PC-9 (cell line): ENCODE data around the gene MBP. TPM values are rescaled to one million over a fixed set of nuclear protein-coding genes. Genes with fewer than 3 reads are reported as not detected.

Source experiments
- BruUV-seq: library from RNA; stranded (reverse); fragments of 400-500 nt; replicated peaks from 2 replicates; lab custom pipeline; 2021; lab: Mats Ljungman, UMichigan
- CTCF ChIA-PET: fragments of 300-600 bp; sonication (Branson Sonifier 250); formaldehyde crosslinking; loops from one replicate; lab custom pipeline; 2022; ENCODE audit warnings: antibody characterized with exemption; lab: Charles Lee
- POLR2A ChIA-PET: fragments of 300-600 bp; sonication (Branson Sonifier 250); formaldehyde crosslinking; loops from one replicate; lab custom pipeline; 2022; ENCODE audit warnings: antibody characterized with exemption; ENCODE audit not compliant: unreplicated experiment; lab: Charles Lee
- DNase-seq, 2 experiments: peaks; one replicate each; pipeline versions ENCODE4 v3.0.0 to v3.0.0-alpha.2; 2015 to 2022; ENCODE audit warnings: mixed read lengths in 1 of 2
- H2AFZ ChIP-seq: fragments of 200-600 bp; sonication (generic); 2 replicates; pipeline ENCODE4 v1.8.1; 2017; ENCODE audit warnings: antibody characterized with exemption
- H3F3A ChIP-seq: fragments of 200-600 bp; sonication (generic); 2 replicates; pipeline ENCODE4 v1.8.1; 2017; ENCODE audit warnings: antibody characterized with exemption, mild to moderate bottlenecking, low read depth; ENCODE audit not compliant: insufficient read depth
- H3K27ac ChIP-seq: fragments of 200-600 bp; sonication (generic); 2 replicates; pipeline ENCODE4 v1.6.1; 2016; ENCODE audit warnings: mixed run types
- H3K27me3 ChIP-seq: fragments of 200-600 bp; sonication (generic); 2 replicates; pipeline ENCODE4 v1.6.1; 2016; ENCODE audit warnings: low read depth, mixed run types; ENCODE audit not compliant: insufficient read depth
- H3K36me3 ChIP-seq: fragments of 200-600 bp; sonication (generic); 2 replicates; pipeline ENCODE4 v1.6.1; 2016; ENCODE audit warnings: low read depth, mixed run types
- H3K4me1 ChIP-seq: fragments of 200-600 bp; sonication (generic); replicated peaks from 2 replicates; pipeline ENCODE4 v1.6.1; 2016; ENCODE audit warnings: mixed run types; ENCODE audit not compliant: insufficient read depth
- H3K4me2 ChIP-seq: fragments of 200-600 bp; sonication (generic); 2 replicates; pipeline ENCODE4 v1.6.1; 2017; ENCODE audit warnings: mixed run types
- H3K4me3 ChIP-seq: fragments of 200-600 bp; sonication (generic); 2 replicates; pipeline ENCODE4 v1.6.1; 2016; ENCODE audit warnings: mixed run types
- H3K79me2 ChIP-seq: fragments of 200-600 bp; sonication (generic); 2 replicates; pipeline ENCODE4 v1.6.1; 2017; ENCODE audit warnings: low read depth, mixed run types
- H3K9me2 ChIP-seq: fragments of 200-600 bp; sonication (generic); 2 replicates; pipeline ENCODE4 v1.8.1; 2017; ENCODE audit warnings: mild to moderate bottlenecking; ENCODE audit not compliant: insufficient read depth
- H3K9me3 ChIP-seq: fragments of 200-600 bp; sonication (generic); 2 replicates; pipeline ENCODE4 v1.8.1; 2016; ENCODE audit warnings: low read depth; ENCODE audit not compliant: insufficient read depth
- H4K20me1 ChIP-seq: fragments of 200-600 bp; sonication (generic); 2 replicates; pipeline ENCODE4 v1.8.1; 2017; ENCODE audit not compliant: insufficient read depth
- EZH2 ChIP-seq: fragments of 200-600 bp; sonication (generic); IDR thresholded peaks from 2 replicates; pipeline ENCODE4 v1.8.0; 2017; ENCODE audit warnings: antibody characterized with exemption, low read depth
- intact Hi-C: fragments of 100-400 bp; cut with micrococcal nuclease; formaldehyde crosslinking; loops from one replicate; pipeline ENCODE4 v1.10.0; 2022; ENCODE audit not compliant: unreplicated experiment
- total RNA-seq: library from RNA; stranded (reverse); gene quantifications from 2 replicates; pipeline ENCODE4 v1.2.3, GENCODE V29; 2021
- TF ChIP-seq, protein P1 (sequence below): fragments of 200-600 bp; sonication (generic); conservative IDR thresholded peaks from 2 replicates; pipeline ENCODE4 v1.6.1; 2017; ENCODE audit warnings: mixed run types, antibody characterized with exemption, mild to moderate bottlenecking, moderate library complexity

MBP gene
- total RNA-seq, 1 experiment from 2014 or later: 37.9 TPM

- POLR2A ChIA-PET: no interaction called here
- H2AFZ ChIP-seq: no peak overlapping the region
- no peaks in the 10 kb centered on the region for H3K9me2 ChIP-seq
- no peaks in the 10 kb centered on the region for H3K79me2 ChIP-seq
- H3K4me2 ChIP-seq: no peak overlapping the region
- H3K9me3 ChIP-seq: no peaks in the 10 kb centered on the region
- TF ChIP-seq EZH2: no peak
- TF ChIP-seq, protein P1, sequence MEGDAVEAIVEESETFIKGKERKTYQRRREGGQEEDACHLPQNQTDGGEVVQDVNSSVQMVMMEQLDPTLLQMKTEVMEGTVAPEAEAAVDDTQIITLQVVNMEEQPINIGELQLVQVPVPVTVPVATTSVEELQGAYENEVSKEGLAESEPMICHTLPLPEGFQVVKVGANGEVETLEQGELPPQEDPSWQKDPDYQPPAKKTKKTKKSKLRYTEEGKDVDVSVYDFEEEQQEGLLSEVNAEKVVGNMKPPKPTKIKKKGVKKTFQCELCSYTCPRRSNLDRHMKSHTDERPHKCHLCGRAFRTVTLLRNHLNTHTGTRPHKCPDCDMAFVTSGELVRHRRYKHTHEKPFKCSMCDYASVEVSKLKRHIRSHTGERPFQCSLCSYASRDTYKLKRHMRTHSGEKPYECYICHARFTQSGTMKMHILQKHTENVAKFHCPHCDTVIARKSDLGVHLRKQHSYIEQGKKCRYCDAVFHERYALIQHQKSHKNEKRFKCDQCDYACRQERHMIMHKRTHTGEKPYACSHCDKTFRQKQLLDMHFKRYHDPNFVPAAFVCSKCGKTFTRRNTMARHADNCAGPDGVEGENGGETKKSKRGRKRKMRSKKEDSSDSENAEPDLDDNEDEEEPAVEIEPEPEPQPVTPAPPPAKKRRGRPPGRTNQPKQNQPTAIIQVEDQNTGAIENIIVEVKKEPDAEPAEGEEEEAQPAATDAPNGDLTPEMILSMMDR: no peak
- no peak overlapping the region for H3K4me3 ChIP-seq
- H3F3A ChIP-seq: no peaks in the 10 kb centered on the region
- H3K27ac ChIP-seq: no peak overlapping the region
- intact Hi-C loops: no loop called here
- H3K4me1 ChIP-seq: no peaks in the 10 kb centered on the region
- no peak for DNase-seq
- H4K20me1 ChIP-seq: no peaks in the 10 kb centered on the region
- CTCF ChIA-PET: no interaction called here
- no TSS peak for BruUV-seq
- no peaks in the 10 kb centered on the region for H3K27me3 ChIP-seq
- H3K36me3 ChIP-seq: no peaks in the 10 kb centered on the region
Measured at GRCh38 chr18:76936877-76937276, 195.7 kb downstream of the MBP start.

DNA sequence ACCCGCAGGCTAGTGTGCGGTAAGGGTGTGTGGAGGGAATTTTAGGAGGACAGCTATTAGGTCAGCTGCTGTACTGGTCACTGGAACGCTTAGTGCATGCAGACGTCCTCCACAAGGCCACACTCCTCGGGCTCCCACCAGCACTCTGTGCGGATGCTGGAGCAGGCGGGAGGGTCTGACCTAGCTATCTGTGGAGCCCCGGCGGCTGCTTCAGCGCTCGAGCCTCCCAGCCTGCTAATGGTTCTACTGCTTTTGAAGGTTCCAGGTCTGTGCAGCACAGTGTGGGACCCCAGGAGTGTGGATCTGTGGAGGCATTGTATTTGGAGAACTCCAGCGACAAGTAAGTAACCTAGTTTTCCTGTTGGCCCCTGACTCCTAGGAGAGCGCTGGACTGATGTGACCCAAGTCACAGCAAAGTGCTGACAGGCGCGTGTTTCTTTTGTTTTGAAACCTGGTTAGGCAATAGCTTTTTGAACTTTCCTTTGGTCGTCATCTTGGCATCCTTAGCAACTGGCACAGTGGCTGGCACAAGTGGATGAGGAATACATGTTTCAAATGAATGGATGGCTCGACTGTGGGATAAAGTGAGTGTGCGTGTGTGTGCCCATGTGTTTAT, 196.8 kb downstream of the MBP start:
- H3K36me3 ChIP-seq: no peaks in the 10 kb centered on the region
- POLR2A ChIA-PET: no interaction called here
- H4K20me1 ChIP-seq: no peaks in the 10 kb centered on the region
- DNase-seq: no peak
- H2AFZ ChIP-seq: no peak overlapping the region
- CTCF ChIA-PET: no interaction called here
- no peak overlapping the region for H3K27ac ChIP-seq
- no peak overlapping the region for H3K4me3 ChIP-seq
- H3K9me2 ChIP-seq: no peaks in the 10 kb centered on the region
- intact Hi-C loops: no loop called here
- H3F3A ChIP-seq: no peaks in the 10 kb centered on the region
- TF ChIP-seq, protein P1: no peak
- no peak for TF ChIP-seq EZH2
- H3K27me3 ChIP-seq: no peaks in the 10 kb centered on the region
- no peak overlapping the region for H3K4me2 ChIP-seq
- no peaks in the 10 kb centered on the region for H3K4me1 ChIP-seq
- no peaks in the 10 kb centered on the region for H3K79me2 ChIP-seq
- no TSS peak for BruUV-seq
- H3K9me3 ChIP-seq: no peaks in the 10 kb centered on the region

GRCh38 chr18:76932026-76932819, 200.4 kb downstream of the MBP start:
- no peak for DNase-seq
- Histone ChIP-seq H3K4me2 (no peak overlapping the region), H3K79me2 (no peaks in the 10 kb centered on the region), H3K36me3 (no peaks in the 10 kb centered on the region), H3K9me2 (no peaks in the 10 kb centered on the region), H4K20me1 (no peaks in the 10 kb centered on the region), H3F3A (no peaks in the 10 kb centered on the region), H3K27me3 (no peaks in the 10 kb centered on the region), H3K9me3 (no peaks in the 10 kb centered on the region), H3K4me1 (no peaks in the 10 kb centered on the region), H3K4me3 (no peak overlapping the region), H3K27ac (no peak overlapping the region), H2AFZ (no peak overlapping the region)
- ChIA-PET POLR2A (no interaction called here), CTCF (no interaction called here)
- BruUV-seq: no TSS peak
- intact Hi-C loops: no loop called here
- TF ChIP-seq, protein P1: no peak
- no peak for TF ChIP-seq EZH2
